Loucy (cell line): Measurements from ENCODE around the gene DMWD.

Source experiments
- CTCF ChIP-seq: fragments of 200-600 bp; sonication (generic); conservative IDR thresholded peaks from 2 replicates; pipeline ENCODE4 v1.5.1; 2014; ENCODE audit warnings: mild to moderate bottlenecking, antibody characterized with exemption, low read length
- EZH2phosphoT487 ChIP-seq: fragments of 200-600 bp; IDR thresholded peaks from 2 replicates; pipeline ENCODE4 v1.6.1; 2018; ENCODE audit warnings: antibody characterized with exemption, mild to moderate bottlenecking, moderate library complexity, borderline replicate concordance

- no peak for TF ChIP-seq CTCF
- no peak for TF ChIP-seq EZH2phosphoT487
These were observed 3.4 kb downstream of the DMWD start for GRCh38 chr19:45789035-45789786.
